Pancreas (tissue), 10 donors: ENCODE measurements around the gene NRDC. TPM values are rescaled to one million over a fixed set of nuclear protein-coding genes. Genes with fewer than 3 reads are reported as not detected.

Experiments
- ATAC-seq, 4 donors: fragments of 200-7000 bp; cut with Tn5 transposase; one replicate each; pipeline versions ENCODE4 v1.8.0 to v1.9.1; 2020; ENCODE audit warnings: mild to moderate bottlenecking in 4 of 4, moderate library complexity in 4 of 4
- DNase-seq, 6 donors: peaks; one replicate each; pipeline ENCODE4 v3.0.0-alpha.2; 2020
- FAIRE-seq: peaks from 2 replicates; lab custom pipeline; 2012; peaks lifted over from hg19 to GRCh38; lab: Jason Lieb, UNC
- H3K27ac ChIP-seq, 4 donors: fragments of 200-600 bp; sonication (generic); 1 replicate in 3 of 4; 2 replicates in 1 of 4; pipeline versions ENCODE4 v1.5.0 to v1.8.0; 2020
- H3K27me3 ChIP-seq, 4 donors: fragments of 200-600 bp; one replicate each; pipeline ENCODE4 v1.8.0; 2021
- H3K36me3 ChIP-seq, 3 donors: fragments of 200-600 bp; sonication (generic) in 1 of 3; one replicate each; pipeline versions ENCODE4 v1.5.0 to v1.8.0; 2020 to 2021
- H3K4me1 ChIP-seq, 3 donors: fragments of 200-600 bp; one replicate each; pipeline ENCODE4 v1.8.0; 2021
- H3K4me3 ChIP-seq, 4 donors: fragments of 200-600 bp; sonication (generic) in 2 of 4; one replicate each; pipeline versions ENCODE4 v1.5.0 to v1.8.0; 2020 to 2021
- H3K9me3 ChIP-seq, 4 donors: fragments of 200-600 bp; one replicate each; pipeline ENCODE4 v1.8.0; 2021
- CTCF ChIP-seq, 4 donors: fragments of 200-600 bp; sonication (generic) in 3 of 4; IDR thresholded peaks; one replicate each; pipeline versions ENCODE4 v1.5.0 to v1.8.0; 2021; ENCODE audit warnings: antibody characterized with exemption in 4 of 4
- WGBS, 2 donors: extraction: QIAGEN DNeasy Blood & Tissue Kit; methylation state at CpG; one replicate each; pipeline ENCODE4 v1.1.7; 2013; 5-methylcytosine and 5-hydroxymethylcytosine counted together
- intact Hi-C, 3 donors: fragments of 100-400 bp; cut with DNase I; formaldehyde crosslinking; loops; one replicate each; pipeline versions ENCODE4 v1.11.1 to v1.14.2; 2022
- polyA plus RNA-seq, 2 donors: library from polyadenylated mRNA; stranded (reverse); fragments of 200-250 nt; gene quantifications; one replicate each; pipeline ENCODE4 v1.2.3, GENCODE V29; 2013
- total RNA-seq, 6 donors: library from RNA; stranded (reverse); fragmentation: NEBNext Ultra II Directional in 4 of 6; extraction: Animal tissue kit (Norgen Biotek cat#: 25700) in 4 of 6; gene quantifications; one replicate each; pipeline versions ENCODE4 v1.2.1 to v1.2.4, GENCODE V29; 2021 to 2023
- donor health status: healthy with polysubstance abuse.
- donor health status: DM: no; HTN: no; CAD: no; lungs with moderate emphysema.
- donor health status: DM: no; HTN: no; CAD: no.
- donor health status: control.
- donor health status: control.
- donor health status: Bipolar disorder and iron deficiency.
- donor health status: DM: yes; HTN: yes; CAD: no.
- donor health status: DM: no; HTN: no; CAD: no.
- donor health status: DM: no; HTN: no; CAD: no.
- donor health status: DM: yes; HTN: yes; CAD: no.

Gene NRDC
- total and polyA plus RNA-seq, 8 donors, result 56.1 to 85.6 (median 67.5) TPM

GRCh38 chr1:51906306-51907078, 28.0 kb upstream of the NRDC start:
- no peaks in the 10 kb centered on the region for H3K9me3 ChIP-seq
- H3K4me3 ChIP-seq, result no peak overlapping the region
- no peak overlapping the region for H3K27ac ChIP-seq
- DNase-seq (no peak), ATAC-seq (no peak), FAIRE-seq (no peak)
- intact Hi-C loops, result loop anchor here in 1 of 3 donors (10.0 kb wide), 1 partner anchor 88 kb away; the partner anchor contains the start of gene RAB3B
- no peak for TF ChIP-seq CTCF (IDR thresholded peaks at IDR 0.05)
- no peaks in the 10 kb centered on the region for H3K4me1 ChIP-seq
- WGBS, 2 donors, result 34 to 41% methylated on average over 4 of the region's 4 CpGs
- peaks cover 0 to 3% (median 0%) of the 10 kb centered on the region in 4 donors for H3K27me3 ChIP-seq
- H3K36me3 ChIP-seq, result no peaks in the 10 kb centered on the region

- H3K4me1 ChIP-seq, result no peaks in the 10 kb centered on the region
- H3K27ac ChIP-seq, result no peak overlapping the region
- DNase-seq, result no peak
- ATAC-seq, result no peak
- WGBS, 2 donors, result 70 to 76% methylated on average over 5 of the region's 5 CpGs
- H3K27me3 ChIP-seq, result peaks cover 0 to 1% (median 0%) of the 10 kb centered on the region in 4 donors
- FAIRE-seq, result no peak
- no peak overlapping the region for H3K4me3 ChIP-seq
- no peaks in the 10 kb centered on the region for H3K9me3 ChIP-seq
- H3K36me3 ChIP-seq, result no peaks in the 10 kb centered on the region
- intact Hi-C loops, result loop anchor here in 2 of 3 donors (5.0 to 10.0 kb wide), 2 partner anchors 92 to 95 kb away; partner anchors contain the start of gene RAB3B (in 1 of the 2)
- no peak for TF ChIP-seq CTCF (IDR thresholded peaks at IDR 0.05)
These were observed 23.9 kb upstream of the NRDC start for GRCh38 chr1:51902456-51902855.

GRCh38 chr1:51901151-51901550, 22.6 kb upstream of the NRDC start:
- ATAC-seq, result no peak
- Histone ChIP-seq H3K27ac (no peak overlapping the region), H3K27me3 (no peaks in the 10 kb centered on the region), H3K4me3 (no peak overlapping the region), H3K4me1 (no peaks in the 10 kb centered on the region), H3K36me3 (no peaks in the 10 kb centered on the region), H3K9me3 (no peaks in the 10 kb centered on the region)
- TF ChIP-seq CTCF (IDR thresholded peaks at IDR 0.05), result no peak
- DNase-seq, result no peak
- intact Hi-C loops, result loop anchor here in 2 of 3 donors (5.0 to 10.0 kb wide), 2 partner anchors 94 to 96 kb away; partner anchors contain the start of gene RAB3B (in 1 of the 2)
- 92 to 97% methylated on average over 4 of the region's 4 CpGs for WGBS, 2 donors
- FAIRE-seq, result no peak

GRCh38 chr1:51899022-51899421, 20.5 kb upstream of the NRDC start:
- no peak for TF ChIP-seq CTCF (IDR thresholded peaks at IDR 0.05)
- H3K4me3 ChIP-seq, result no peak overlapping the region
- FAIRE-seq (no peak), DNase-seq (no peak), ATAC-seq (no peak)
- H3K36me3 ChIP-seq, result no peaks in the 10 kb centered on the region
- H3K9me3 ChIP-seq, result no peaks in the 10 kb centered on the region
- no peaks in the 10 kb centered on the region for H3K27me3 ChIP-seq
- no peak overlapping the region for H3K27ac ChIP-seq
- 54 to 62% methylated on average over 10 of the region's 10 CpGs for WGBS, 2 donors
- H3K4me1 ChIP-seq, result no peaks in the 10 kb centered on the region
- intact Hi-C loops, result no loop called here
